HL-60 (cell line): Measurements from ENCODE around the gene NR1I3.

ENCODE experiments used
- DNase-seq, 2 experiments: peaks; one replicate each; pipeline ENCODE4 v3.0.0-alpha.2; 2010 to 2020; ENCODE audit warnings: low read depth in 1 of 2, low spot score in 1 of 2
- H3K27ac ChIP-seq: fragments of 250-450 bp; sonication (Bioruptor Pico); replicated peaks from 2 replicates; pipeline ENCODE4 v1.5.1; 2020; ENCODE audit warnings: mild to moderate bottlenecking, moderate library complexity
- H3K27me3 ChIP-seq: fragments of 250-450 bp; sonication (Bioruptor Pico); 2 replicates; pipeline ENCODE4 v1.5.1; 2021; ENCODE audit warnings: mild to moderate bottlenecking, moderate library complexity; ENCODE audit not compliant: insufficient read depth, poor library complexity, severe bottlenecking
- H3K4me3 ChIP-seq: replicated peaks from 2 replicates; pipeline ENCODE4 v1.5.1; 2011; ENCODE audit warnings: mild to moderate bottlenecking, control low read depth, low read length; ENCODE audit not compliant: insufficient read depth
- GABPA ChIP-seq: IDR thresholded peaks from 2 replicates; pipeline ENCODE4 v1.6.1; 2012; ENCODE audit warnings: low read depth
- POLR2AphosphoS5 ChIP-seq: IDR thresholded peaks from 2 replicates; pipeline ENCODE4 v1.6.1; 2012; ENCODE audit warnings: low read depth
- SPI1 ChIP-seq: IDR thresholded peaks from 2 replicates; pipeline ENCODE4 v1.6.1; 2012; ENCODE audit warnings: low read depth, mild to moderate bottlenecking, borderline replicate concordance
- TF ChIP-seq, protein P1 (sequence below): IDR thresholded peaks from one replicate; pipeline ENCODE4 v1.5.1; 2011; ENCODE audit warnings: low read length, control low read depth, inconsistent platforms; ENCODE audit not compliant: insufficient read depth
- TF ChIP-seq, protein P2 (sequence below): IDR thresholded peaks from 2 replicates; pipeline ENCODE4 v1.6.1; 2012; ENCODE audit warnings: low read depth; ENCODE audit not compliant: insufficient replicate concordance

NR1I3 gene

DNA sequence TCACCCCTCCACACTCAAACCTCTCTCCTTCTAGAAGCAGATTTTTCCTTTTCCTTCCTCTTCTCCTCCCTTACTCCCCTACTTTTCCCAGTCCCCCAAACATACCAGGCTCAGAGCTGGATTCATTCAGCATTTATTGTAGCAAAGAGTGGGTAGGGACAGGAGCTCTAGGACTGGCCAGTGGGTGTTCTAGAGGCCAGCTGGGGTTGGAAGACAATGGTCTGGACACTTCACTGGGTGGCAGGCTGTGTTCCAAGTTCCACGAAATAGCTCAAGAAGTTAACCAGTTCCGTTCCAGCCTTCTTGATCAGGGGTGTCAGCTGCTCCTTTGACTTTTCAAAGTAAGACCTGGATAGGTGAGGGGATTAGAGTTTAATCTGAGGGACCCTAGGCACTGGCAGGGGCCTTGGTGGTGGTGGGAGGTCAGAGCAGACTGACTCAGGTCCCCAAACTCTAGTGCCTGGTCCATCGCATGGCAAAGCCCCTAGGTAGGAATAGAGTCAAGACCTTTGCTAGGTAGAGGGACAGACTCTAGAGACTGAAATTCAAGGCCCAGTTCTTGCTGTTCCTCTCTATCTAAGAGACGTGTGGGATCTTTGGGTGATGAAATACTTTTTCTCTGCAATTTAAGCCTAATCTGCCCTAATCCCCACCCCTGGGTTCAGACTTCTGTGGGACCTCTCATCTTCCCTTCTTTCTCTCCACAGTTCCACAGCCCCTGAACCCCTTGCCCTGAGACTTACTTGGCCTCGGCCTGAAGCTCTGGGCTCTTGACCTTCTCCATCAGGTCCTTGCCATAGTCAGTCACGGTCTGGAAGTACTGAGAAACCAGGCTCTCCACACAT lies 15.6 kb downstream of the NR1I3 start:
- DNase-seq, result no peak
- no peaks in the 10 kb centered on the region for H3K27me3 ChIP-seq

DNA sequence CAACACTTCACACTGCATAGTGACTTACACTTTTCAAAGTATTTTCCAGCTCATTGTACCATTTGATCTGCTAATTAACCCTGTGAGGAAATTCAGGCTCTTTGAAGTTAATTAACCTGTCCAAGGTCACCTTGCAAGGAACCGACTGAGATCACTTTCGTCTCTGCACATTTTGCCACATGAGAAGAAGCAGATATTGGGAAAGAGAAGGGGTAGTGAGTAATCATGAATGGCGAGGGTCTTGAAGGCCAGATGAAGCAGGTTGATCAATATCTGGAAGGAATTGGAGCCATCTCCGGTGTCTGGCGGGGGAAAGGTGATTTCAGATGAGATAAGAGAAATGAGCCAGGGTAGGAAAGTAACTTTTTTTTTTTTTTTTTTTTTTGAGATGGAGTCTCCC lies 18.0 kb downstream of the NR1I3 start:
- no peak for DNase-seq
- no peak for TF ChIP-seq POLR2AphosphoS5
- no peak for TF ChIP-seq SPI1
- TF ChIP-seq, protein P1, sequence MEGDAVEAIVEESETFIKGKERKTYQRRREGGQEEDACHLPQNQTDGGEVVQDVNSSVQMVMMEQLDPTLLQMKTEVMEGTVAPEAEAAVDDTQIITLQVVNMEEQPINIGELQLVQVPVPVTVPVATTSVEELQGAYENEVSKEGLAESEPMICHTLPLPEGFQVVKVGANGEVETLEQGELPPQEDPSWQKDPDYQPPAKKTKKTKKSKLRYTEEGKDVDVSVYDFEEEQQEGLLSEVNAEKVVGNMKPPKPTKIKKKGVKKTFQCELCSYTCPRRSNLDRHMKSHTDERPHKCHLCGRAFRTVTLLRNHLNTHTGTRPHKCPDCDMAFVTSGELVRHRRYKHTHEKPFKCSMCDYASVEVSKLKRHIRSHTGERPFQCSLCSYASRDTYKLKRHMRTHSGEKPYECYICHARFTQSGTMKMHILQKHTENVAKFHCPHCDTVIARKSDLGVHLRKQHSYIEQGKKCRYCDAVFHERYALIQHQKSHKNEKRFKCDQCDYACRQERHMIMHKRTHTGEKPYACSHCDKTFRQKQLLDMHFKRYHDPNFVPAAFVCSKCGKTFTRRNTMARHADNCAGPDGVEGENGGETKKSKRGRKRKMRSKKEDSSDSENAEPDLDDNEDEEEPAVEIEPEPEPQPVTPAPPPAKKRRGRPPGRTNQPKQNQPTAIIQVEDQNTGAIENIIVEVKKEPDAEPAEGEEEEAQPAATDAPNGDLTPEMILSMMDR, result no peak
- no peak for TF ChIP-seq GABPA
- TF ChIP-seq, protein P2, sequence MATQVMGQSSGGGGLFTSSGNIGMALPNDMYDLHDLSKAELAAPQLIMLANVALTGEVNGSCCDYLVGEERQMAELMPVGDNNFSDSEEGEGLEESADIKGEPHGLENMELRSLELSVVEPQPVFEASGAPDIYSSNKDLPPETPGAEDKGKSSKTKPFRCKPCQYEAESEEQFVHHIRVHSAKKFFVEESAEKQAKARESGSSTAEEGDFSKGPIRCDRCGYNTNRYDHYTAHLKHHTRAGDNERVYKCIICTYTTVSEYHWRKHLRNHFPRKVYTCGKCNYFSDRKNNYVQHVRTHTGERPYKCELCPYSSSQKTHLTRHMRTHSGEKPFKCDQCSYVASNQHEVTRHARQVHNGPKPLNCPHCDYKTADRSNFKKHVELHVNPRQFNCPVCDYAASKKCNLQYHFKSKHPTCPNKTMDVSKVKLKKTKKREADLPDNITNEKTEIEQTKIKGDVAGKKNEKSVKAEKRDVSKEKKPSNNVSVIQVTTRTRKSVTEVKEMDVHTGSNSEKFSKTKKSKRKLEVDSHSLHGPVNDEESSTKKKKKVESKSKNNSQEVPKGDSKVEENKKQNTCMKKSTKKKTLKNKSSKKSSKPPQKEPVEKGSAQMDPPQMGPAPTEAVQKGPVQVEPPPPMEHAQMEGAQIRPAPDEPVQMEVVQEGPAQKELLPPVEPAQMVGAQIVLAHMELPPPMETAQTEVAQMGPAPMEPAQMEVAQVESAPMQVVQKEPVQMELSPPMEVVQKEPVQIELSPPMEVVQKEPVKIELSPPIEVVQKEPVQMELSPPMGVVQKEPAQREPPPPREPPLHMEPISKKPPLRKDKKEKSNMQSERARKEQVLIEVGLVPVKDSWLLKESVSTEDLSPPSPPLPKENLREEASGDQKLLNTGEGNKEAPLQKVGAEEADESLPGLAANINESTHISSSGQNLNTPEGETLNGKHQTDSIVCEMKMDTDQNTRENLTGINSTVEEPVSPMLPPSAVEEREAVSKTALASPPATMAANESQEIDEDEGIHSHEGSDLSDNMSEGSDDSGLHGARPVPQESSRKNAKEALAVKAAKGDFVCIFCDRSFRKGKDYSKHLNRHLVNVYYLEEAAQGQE, result no peak
- no peak overlapping the region for H3K27ac ChIP-seq
- H3K4me3 ChIP-seq, result no peak overlapping the region
- no peaks in the 10 kb centered on the region for H3K27me3 ChIP-seq

More for the DNA sequence above, 15.6 kb downstream of the NR1I3 start:
- Histone ChIP-seq H3K27ac (no peak overlapping the region), H3K4me3 (no peak overlapping the region)
- TF ChIP-seq, protein P2, result no peak
- TF ChIP-seq POLR2AphosphoS5, result no peak
- TF ChIP-seq SPI1, result no peak
- TF ChIP-seq, protein P1, result no peak
- no peak for TF ChIP-seq GABPA

DNA sequence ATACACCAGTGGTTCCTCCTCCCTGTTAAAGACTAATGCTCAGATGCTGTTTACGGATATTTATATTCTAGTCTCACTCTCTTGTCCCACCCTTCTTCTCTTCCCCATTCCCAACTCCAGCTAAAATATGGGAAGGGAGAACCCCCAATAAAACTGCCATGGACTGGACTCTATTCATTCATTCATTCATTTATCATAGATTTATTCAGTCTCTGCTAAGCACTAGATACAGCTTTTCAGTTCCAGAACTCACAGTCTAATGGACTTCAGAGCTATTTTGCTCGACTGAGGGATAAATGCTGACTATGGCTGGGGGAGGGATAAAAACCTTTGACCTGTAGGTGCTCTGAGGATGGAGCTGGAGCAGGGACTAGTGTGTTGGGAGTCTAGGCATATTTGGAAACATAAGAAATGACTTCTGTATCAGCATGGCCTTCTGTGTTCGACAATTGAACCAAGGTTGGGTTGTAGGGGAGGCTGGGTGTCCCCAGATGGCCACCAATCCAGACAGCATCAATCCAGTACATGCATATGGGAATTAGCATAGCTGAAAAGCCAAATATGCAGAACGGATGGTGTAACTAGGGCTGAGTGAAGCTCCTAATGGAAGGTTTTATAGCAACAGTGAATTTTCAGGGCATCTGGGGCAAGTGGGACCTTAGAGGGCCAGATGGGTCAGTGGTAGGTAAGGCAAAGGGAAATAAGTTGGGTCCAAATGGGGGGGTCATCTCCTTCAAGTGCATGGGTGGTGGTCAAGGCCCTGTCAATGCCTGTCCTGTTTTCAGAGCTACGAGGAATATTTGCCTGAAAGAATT lies 18.7 kb downstream of the NR1I3 start:
- Histone ChIP-seq H3K4me3 (no peak overlapping the region), H3K27me3 (no peaks in the 10 kb centered on the region), H3K27ac (no peak overlapping the region)
- no peak for DNase-seq
- no peak for TF ChIP-seq GABPA
- TF ChIP-seq, protein P2, result no peak
- TF ChIP-seq POLR2AphosphoS5, result no peak
- TF ChIP-seq, protein P1, result no peak
- no peak for TF ChIP-seq SPI1
